Activated CD4-positive, alpha-beta memory T cell treated with anti-CD3 and anti-CD28 coated beads for 36 hours (primary cell): ENCODE data around the gene FEM1B. TPM values are rescaled to one million over a fixed set of nuclear protein-coding genes. Genes with fewer than 3 reads are reported as not detected.
A peak's percentile ranks its signal among the peaks of the same experiment; 100 is the strongest.

Experiments used
- CTCF ChIA-PET: fragments of 350-600 bp; sonication (Branson Sonifier 250); formaldehyde crosslinking; loops from one replicate; lab custom pipeline; 2021; ENCODE audit warnings: antibody characterized with exemption, inconsistent platforms; lab: Charles Lee
- POLR2A ChIA-PET: fragments of 350-600 bp; sonication (Branson Sonifier 250); formaldehyde crosslinking; loops from one replicate; lab custom pipeline; 2021; ENCODE audit warnings: antibody characterized with exemption; lab: Charles Lee
- DNase-seq: peaks from one replicate; pipeline ENCODE4 v3.0.0-alpha.2; 2020
- H3K27ac Mint-ChIP-seq: one replicate; pipeline ENCODE4 v1.8.0; 2021; ENCODE audit warnings: mixed read lengths
- H3K27me3 Mint-ChIP-seq: one replicate; pipeline ENCODE4 v1.8.0; 2021; ENCODE audit warnings: mixed read lengths
- H3K36me3 Mint-ChIP-seq: one replicate; pipeline ENCODE4 v1.8.0; 2021; ENCODE audit warnings: mixed read lengths
- H3K4me1 Mint-ChIP-seq: one replicate; pipeline ENCODE4 v1.8.0; 2021; ENCODE audit warnings: low read depth, mixed read lengths
- H3K4me3 Mint-ChIP-seq: one replicate; pipeline ENCODE4 v1.8.0; 2021; ENCODE audit warnings: mild to moderate bottlenecking, mixed read lengths
- H3K9me3 Mint-ChIP-seq: one replicate; pipeline ENCODE4 v1.8.0; 2021; ENCODE audit warnings: mixed read lengths
- intact Hi-C: fragments of 100-400 bp; cut with micrococcal nuclease; formaldehyde crosslinking; loops from one replicate; pipeline ENCODE4 v1.15.1; 2023
- total RNA-seq, 2 experiments: library from RNA; stranded (reverse); gene quantifications; one replicate each; pipeline ENCODE4 v1.2.3, GENCODE V29; 2021

The FEM1B gene
- 10 to 100 TPM; 32.6 to 34.2 TPM for total RNA-seq

DNA sequence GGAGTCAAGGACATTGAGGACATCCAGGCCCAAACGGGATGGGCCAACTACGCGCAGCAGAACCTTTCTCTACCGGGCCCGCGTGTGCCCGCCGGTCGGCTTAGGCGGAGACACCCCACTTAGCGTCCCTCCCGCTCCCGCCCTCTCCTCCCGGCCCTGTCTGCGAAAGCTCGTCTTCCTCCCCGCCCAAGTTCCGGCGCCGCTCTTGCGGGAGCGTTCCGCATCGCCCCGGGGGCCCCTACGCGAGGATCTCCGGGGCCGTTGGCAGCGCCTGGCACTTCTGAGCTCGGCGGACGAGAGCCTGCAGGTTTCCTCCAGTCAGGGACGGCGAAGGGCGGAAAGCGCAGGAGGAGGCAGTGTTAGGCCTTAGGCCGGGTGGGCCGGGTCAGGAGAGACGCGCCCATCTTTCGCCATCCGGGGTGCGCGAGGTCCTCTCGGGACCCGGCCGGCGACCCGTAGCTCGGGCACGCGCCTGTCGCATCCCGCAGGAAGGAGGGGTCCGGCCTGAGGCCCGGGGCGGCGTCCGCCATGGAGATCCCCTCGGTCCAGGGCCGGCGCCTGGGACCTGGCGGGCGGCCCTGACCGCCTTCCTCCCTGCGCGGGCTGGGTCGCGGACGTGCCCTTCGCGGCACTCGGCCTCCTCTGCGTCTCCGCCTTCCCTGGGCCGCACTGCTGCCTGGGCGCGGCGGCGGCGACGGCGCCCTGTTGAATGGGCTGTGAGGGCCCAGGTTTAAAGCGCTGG lies at the start of gene FEM1B:
TSS of gene FEM1B (plus strand) at position 143 of the 742 bp plus-strand sequence. CDS start 673 bp downstream, outside the sequence.
- peak within 1 kb of the TSS; percentile 97 for H3K27ac Mint-ChIP-seq
- H3K9me3 Mint-ChIP-seq: no peaks in the 10 kb centered on the region
- no peaks in the 10 kb centered on the region for H3K27me3 Mint-ChIP-seq
- H3K36me3 Mint-ChIP-seq: peaks cover 18% of the 10 kb centered on the region
- POLR2A ChIA-PET: interaction anchor here (1.2 to 4.4 kb wide), 7 partner anchors 14 to 223 kb away, joined by 4 to 36 read pairs (median 6); partner anchors contain the start of genes CLN6 and PIAS1
- intact Hi-C loops: loop anchor here (1.0 to 5.0 kb wide), 5 partner anchors 20 to 540 kb away; partner anchors contain the start of genes CLN6 and PIAS1
- H3K4me3 Mint-ChIP-seq: peak within 1 kb of the TSS; percentile 90
- DNase-seq: peak; percentile 92
- peaks cover 52% of the 10 kb centered on the region for H3K4me1 Mint-ChIP-seq
- CTCF ChIA-PET: interaction anchor here (0.7 to 3.3 kb wide), 9 partner anchors 11 to 317 kb away, joined by 3 to 13 read pairs (median 4); partner anchors contain the start of gene CLN6

DNA sequence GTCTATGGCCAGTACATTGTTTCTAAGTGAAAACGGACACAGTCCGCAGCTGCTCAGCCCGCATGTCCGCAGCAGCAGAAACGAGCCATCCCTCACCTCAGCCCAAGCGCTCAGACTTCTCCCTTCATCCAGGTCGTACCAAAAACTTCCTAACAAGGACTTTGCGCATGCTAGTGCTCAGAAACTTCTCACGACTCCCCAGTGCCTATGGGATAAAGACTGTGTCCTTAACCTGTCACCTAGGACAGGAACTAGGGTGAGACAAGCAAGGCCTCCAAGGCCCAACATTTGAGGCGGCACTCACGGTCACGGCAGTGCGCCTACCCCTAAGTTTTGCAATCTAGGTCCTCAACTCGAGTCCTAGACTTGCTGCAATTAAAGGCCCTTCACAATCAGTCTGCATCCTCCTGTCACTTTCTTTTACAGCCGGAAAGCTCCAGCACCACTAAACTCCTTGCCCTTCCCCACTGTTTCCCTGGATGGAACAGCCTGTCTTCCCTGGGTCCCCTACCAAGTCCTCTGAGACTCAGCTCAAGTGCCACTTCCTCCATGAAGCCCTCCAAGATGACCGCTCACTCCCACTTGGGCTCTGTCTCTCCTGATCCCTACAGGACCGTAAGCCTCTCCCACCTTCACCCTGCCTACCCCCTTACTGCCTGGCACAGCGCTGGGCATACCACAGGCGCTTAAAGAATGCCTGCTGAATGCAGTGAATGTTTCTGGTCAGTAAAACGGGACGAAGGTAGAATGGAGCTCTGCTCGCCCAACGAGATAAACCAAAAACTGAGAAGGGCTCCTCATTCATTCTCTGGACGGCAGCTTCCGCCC lies 49.2 kb upstream of the FEM1B start:
- Mint-ChIP-seq H3K4me3 (peak overlapping the region; percentile 83), H3K36me3 (peaks cover 1% of the 10 kb centered on the region), H3K4me1 (peaks cover 36% of the 10 kb centered on the region), H3K27ac (peak overlapping the region; percentile 61), H3K27me3 (no peaks in the 10 kb centered on the region), H3K9me3 (no peaks in the 10 kb centered on the region)
- CTCF ChIA-PET: interaction anchor here (1.2 to 1.7 kb wide), 3 partner anchors 10 to 365 kb away, joined by 3 to 8 read pairs (median 3); partner anchors contain the start of gene FEM1B
- DNase-seq: no peak
- intact Hi-C loops: loop anchor here (2.0 to 5.0 kb wide), 2 partner anchors 20 to 366 kb away; no protein-coding TSS in a partner anchor
- POLR2A ChIA-PET: interaction anchor here (1.3 to 4.2 kb wide), 3 partner anchors 9 to 174 kb away, joined by 6 to 36 read pairs (median 13); partner anchors contain the start of genes FEM1B and PIAS1

DNA sequence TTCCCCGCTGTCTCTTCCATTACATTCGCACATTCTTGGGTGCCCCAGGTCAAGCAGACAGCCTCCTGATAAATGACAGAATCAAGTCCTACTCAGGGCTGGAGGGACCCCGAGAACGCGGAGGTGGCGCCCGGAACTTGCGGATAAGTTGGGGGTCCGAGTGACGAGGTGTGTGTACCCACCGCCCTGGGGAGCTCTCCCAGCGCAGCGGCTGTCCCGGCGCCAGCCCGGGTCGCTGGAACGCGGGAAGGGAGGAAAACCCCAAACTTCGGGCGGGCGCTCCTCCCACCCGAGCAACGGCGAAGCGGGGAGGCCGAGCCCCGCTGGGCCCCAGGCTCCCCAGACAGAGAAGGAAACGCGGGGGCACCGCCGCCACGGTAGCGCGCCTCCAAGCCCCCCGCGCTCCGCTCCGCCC lies 48.6 kb upstream of the FEM1B start:
- ChIA-PET CTCF (interaction anchor here (1.2 to 1.7 kb wide), 2 partner anchors 10 to 49 kb away, joined by 3 to 8 read pairs; partner anchors contain the start of gene FEM1B), POLR2A (interaction anchor here (1.3 to 4.2 kb wide), 3 partner anchors 9 to 175 kb away, joined by 6 to 36 read pairs (median 13); partner anchors contain the start of genes FEM1B and PIAS1)
- DNase-seq: no peak
- H3K27ac Mint-ChIP-seq: peak overlapping the region; percentile 61
- no peaks in the 10 kb centered on the region for H3K27me3 Mint-ChIP-seq
- H3K4me3 Mint-ChIP-seq: peak overlapping the region; percentile 83
- H3K4me1 Mint-ChIP-seq: peaks cover 36% of the 10 kb centered on the region
- H3K36me3 Mint-ChIP-seq: peaks cover 1% of the 10 kb centered on the region
- no peaks in the 10 kb centered on the region for H3K9me3 Mint-ChIP-seq
- intact Hi-C loops: loop anchor here (1.0 to 5.0 kb wide), 4 partner anchors 20 to 367 kb away; partner anchors contain the start of genes FEM1B and PIAS1

DNA sequence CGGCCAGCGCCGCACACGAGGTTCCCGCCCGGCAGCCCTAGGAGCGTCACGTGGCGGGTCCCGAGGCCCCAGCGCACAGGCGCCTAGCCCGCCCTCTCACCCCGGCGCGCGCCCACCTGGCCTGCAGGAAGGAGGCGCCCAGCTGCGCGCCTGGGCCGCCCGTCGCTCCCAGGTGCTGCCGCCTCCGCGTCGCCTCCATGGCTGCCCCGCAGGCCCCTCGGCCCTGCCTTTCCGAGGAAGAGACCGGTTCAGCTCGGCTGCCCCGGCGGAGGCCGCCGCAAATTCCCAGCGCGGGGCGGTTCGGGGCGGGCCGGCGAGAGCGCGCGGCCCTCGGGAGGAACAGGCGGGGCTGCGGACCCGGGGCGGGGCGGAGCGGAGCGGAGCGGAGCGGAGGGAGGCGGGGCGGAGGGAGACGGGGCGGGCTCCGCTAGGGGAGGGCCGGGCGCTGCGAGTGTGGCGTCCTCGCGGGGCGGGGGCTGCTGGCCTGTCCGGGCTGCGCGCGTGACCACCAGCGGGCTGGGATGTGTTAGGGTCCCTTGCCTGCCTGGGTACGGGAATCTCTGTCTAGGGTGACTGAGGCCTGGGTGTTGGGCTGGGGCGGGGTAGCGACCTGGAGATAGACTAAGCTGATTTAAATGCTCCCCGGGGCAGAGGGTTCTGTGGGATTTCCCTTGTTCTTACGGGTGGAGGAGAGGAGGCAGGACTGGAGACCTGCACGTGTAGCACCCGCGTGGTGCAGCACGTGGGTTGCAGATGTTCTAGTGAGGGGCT lies 48.0 kb upstream of the FEM1B start, which contains the start of gene CLN6:
TSS of gene CLN6 (minus strand) at position 343 of the 771 bp plus-strand sequence. CDS start at position 199, 144 bp downstream.
- Mint-ChIP-seq H3K9me3 (no peaks in the 10 kb centered on the region), H3K4me3 (peak within 1 kb of the TSS; percentile 84), H3K36me3 (peaks cover 1% of the 10 kb centered on the region), H3K27me3 (no peaks in the 10 kb centered on the region), H3K27ac (peak within 1 kb of the TSS; percentile 72), H3K4me1 (peaks cover 34% of the 10 kb centered on the region)
- ChIA-PET POLR2A (interaction anchor here (0.6 to 4.2 kb wide), 4 partner anchors 10 to 175 kb away, joined by 4 to 36 read pairs (median 10); partner anchors contain the start of genes FEM1B and PIAS1), CTCF (interaction anchor here (1.2 to 1.7 kb wide), 3 partner anchors 11 to 48 kb away, joined by 3 to 8 read pairs (median 3); partner anchors contain the start of gene FEM1B)
- peak; percentile 83 for DNase-seq
- intact Hi-C loops: loop anchor here (1.0 to 5.0 kb wide), 4 partner anchors 21 to 367 kb away; partner anchors contain the start of genes FEM1B and PIAS1

DNA sequence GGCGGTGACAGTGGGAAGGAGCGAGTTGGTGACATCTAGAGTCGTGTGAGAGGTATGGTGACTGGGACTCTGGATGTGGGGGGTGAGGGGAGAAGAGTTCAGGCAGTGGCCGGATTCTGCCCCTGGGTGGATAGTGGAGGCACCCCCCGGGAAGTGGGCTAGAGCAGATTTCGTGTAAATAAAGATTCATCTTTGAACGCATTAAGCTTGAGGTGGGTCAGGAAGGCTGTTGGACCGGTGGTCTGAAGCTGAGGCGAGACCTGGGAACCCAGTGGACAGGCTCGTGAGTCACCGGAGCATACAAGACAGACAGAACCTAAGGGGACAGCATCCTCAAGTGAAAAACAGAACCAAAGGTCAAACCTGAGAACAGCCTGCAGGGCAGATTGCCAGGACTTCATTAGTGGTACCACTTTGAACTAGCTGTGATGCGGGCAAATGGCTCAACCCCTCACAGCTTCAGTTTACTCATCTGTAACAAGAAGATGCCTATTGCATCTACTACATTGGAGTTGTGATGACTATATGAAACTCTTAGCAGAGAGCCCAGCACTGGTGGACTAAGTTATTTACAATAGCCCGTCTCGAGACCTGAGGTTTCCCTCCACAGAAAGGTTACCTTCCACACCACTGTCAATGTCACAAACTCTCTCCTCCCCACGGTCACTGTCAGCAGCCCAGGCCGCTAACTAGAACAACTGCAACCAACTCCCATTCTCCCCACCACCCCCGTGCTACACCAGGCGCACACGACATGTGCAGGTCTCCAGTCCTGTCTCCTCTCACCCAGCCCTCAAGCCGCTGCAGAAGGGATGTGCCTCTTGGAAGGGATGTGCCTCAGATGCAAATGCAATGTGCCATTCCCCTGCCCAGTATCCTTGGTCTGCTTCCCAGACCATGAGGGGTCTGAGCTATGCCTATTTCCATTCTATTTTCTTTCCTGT lies 47.1 kb upstream of the FEM1B start:
- DNase-seq: peak; percentile 31
- intact Hi-C loops: no loop called here
- no peaks in the 10 kb centered on the region for H3K9me3 Mint-ChIP-seq

DNA sequence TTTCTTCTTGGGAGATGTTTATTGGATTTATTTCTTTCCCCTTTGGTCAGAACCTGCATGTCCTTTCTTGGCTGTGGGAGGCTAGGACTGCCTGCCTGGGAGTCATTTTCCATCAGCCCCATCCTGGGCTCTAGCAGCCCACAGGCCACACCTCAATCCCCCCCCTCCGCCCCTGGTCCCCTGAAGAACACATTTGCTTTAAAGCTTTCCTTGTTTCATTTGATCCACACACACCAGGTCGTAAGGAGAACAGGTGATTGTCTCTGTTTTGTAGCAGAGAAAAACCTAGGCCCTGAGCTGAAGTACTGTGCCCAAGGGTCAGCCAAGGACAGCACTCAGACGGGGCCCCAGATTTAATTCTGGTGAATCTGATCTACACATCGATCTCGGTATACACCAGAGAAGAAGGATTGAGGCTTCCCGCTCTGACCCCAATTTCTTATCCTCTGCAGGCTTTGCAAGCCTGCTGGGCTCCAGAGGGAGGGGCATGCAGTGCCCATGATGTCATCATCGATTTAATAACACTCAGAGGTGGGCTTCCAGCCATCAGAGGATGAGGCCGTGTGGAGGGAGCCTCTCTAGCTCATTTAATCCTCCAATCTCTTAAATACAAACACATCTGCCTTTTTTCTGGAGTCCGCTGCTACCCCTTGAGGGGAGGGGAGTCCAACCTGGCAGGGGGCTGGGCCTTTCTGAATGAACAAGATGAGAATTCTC lies 46.3 kb upstream of the FEM1B start:
- no peak overlapping the region for H3K27ac Mint-ChIP-seq
- no peaks in the 10 kb centered on the region for H3K27me3 Mint-ChIP-seq
- no peak for DNase-seq
- ChIA-PET CTCF (interaction anchor here (1.2 kb wide), 2 partner anchors 20 to 22 kb away, joined by 3 to 5 read pairs; no protein-coding TSS in a partner anchor), POLR2A (interaction anchor here (4.2 kb wide), 1 partner anchor 47 kb away, joined by 36 read pairs; the partner anchor contains the start of gene FEM1B)
- peak overlapping the region; percentile 40 for H3K4me3 Mint-ChIP-seq
- H3K4me1 Mint-ChIP-seq: peaks cover 27% of the 10 kb centered on the region
- H3K36me3 Mint-ChIP-seq: no peaks in the 10 kb centered on the region
- H3K9me3 Mint-ChIP-seq: no peaks in the 10 kb centered on the region
- intact Hi-C loops: no loop called here

More for the DNA sequence above, 47.1 kb upstream of the FEM1B start:
- ChIA-PET CTCF (interaction anchor here (1.2 kb wide), 2 partner anchors 23 to 33 kb away, joined by 3 to 5 read pairs; no protein-coding TSS in a partner anchor), POLR2A (interaction anchor here (2.4 to 4.2 kb wide), 2 partner anchors 48 to 176 kb away, joined by 13 to 36 read pairs; partner anchors contain the start of genes FEM1B and PIAS1)
- peak overlapping the region; percentile 72 for H3K27ac Mint-ChIP-seq
- H3K4me1 Mint-ChIP-seq: peaks cover 27% of the 10 kb centered on the region
- H3K27me3 Mint-ChIP-seq: no peaks in the 10 kb centered on the region
- H3K36me3 Mint-ChIP-seq: no peaks in the 10 kb centered on the region
- peak overlapping the region; percentile 84 for H3K4me3 Mint-ChIP-seq

DNA sequence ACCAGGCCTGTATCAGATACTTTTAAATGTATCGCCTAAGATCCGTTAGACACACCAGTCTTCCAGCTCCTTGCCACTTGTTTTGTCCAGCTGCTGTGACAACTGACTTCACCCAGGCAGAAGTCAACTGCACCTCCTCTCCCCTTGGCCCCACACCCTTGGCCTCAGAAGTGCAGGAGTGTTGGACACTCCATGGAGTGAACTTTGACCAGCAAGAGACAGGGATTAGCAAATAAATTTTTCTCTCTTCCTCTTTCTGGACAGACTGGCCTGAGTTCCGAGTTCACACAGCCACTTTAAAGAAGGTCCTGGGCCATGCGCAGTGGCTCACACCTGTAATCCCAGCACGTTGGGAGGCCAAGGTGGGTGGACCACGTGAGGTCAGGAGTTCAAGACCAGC lies 45.1 kb upstream of the FEM1B start:
- Mint-ChIP-seq H3K4me3 (no peak overlapping the region), H3K27ac (no peak overlapping the region), H3K4me1 (peaks cover 23% of the 10 kb centered on the region), H3K36me3 (no peaks in the 10 kb centered on the region), H3K9me3 (no peaks in the 10 kb centered on the region), H3K27me3 (no peaks in the 10 kb centered on the region)
- no peak for DNase-seq
- ChIA-PET CTCF (interaction anchor here (1.2 kb wide), 1 partner anchor 19 kb away, joined by 3 read pairs; no protein-coding TSS in a partner anchor), POLR2A (no interaction called here)
- intact Hi-C loops: no loop called here

DNA sequence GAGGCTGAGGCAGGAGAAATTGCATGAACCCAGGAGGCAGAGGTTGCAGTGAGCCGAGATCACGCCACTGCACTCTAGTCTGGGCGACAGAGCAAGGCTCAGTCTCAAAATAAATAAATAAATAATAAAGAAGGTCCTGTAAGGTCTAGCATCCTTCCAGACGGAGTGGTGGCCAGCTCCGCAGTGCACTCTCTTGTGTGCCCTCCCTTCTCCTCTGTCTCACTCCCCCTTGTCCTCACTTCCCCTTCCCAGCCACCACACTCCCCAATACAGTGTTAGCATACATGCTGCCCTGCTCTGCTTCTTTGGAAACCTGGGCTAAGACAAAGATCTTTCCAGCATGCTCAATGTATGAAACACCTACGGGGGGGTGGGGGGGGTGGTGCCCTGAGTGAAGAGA lies 44.6 kb upstream of the FEM1B start:
- DNase-seq: no peak
- ChIA-PET POLR2A (no interaction called here), CTCF (interaction anchor here (1.0 kb wide), 1 partner anchor 20 kb away, joined by 4 read pairs; no protein-coding TSS in a partner anchor)
- H3K4me1 Mint-ChIP-seq: peaks cover 18% of the 10 kb centered on the region
- H3K9me3 Mint-ChIP-seq: no peaks in the 10 kb centered on the region
- intact Hi-C loops: no loop called here
- no peak overlapping the region for H3K4me3 Mint-ChIP-seq
- no peaks in the 10 kb centered on the region for H3K27me3 Mint-ChIP-seq
- H3K27ac Mint-ChIP-seq: no peak overlapping the region
- no peaks in the 10 kb centered on the region for H3K36me3 Mint-ChIP-seq

DNA sequence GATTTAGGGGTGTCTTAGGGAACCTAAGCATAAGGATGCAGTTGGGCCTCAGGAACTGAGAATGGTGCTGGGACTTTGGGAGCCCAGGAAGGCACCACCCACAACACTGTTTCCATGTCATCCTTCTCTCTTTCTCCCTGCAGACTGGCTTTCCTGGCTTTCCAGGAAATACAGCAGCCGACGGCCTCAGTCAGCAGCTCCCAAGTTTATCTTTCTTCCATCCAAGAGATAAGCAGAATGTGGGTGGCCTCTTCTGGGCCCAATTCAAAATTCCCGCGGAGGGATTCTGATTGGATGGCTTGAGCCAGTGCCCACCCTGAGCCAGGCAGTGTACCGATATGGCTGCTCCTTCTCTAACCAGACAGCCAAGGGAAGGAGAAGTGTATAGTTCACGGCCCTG lies 43.5 kb upstream of the FEM1B start:
- no peak for DNase-seq
- ChIA-PET CTCF (interaction anchor here (1.0 kb wide), 1 partner anchor 19 kb away, joined by 4 read pairs; no protein-coding TSS in a partner anchor), POLR2A (no interaction called here)
- no peak overlapping the region for H3K4me3 Mint-ChIP-seq
- no peaks in the 10 kb centered on the region for H3K9me3 Mint-ChIP-seq
- H3K36me3 Mint-ChIP-seq: no peaks in the 10 kb centered on the region
- intact Hi-C loops: no loop called here
- peaks cover 10% of the 10 kb centered on the region for H3K4me1 Mint-ChIP-seq
- H3K27me3 Mint-ChIP-seq: no peaks in the 10 kb centered on the region
- no peak overlapping the region for H3K27ac Mint-ChIP-seq
